Fibroblast of skin of abdomen (primary cell): ENCODE measurements around the gene CYP26A1. TPM values are rescaled to one million over a fixed set of nuclear protein-coding genes. Genes with fewer than 3 reads are reported as not detected.
A peak's percentile ranks its signal among the peaks of the same experiment; 100 is the strongest.

Source experiments
- DNase-seq: peaks from one replicate; pipeline ENCODE4 v3.0.0-alpha.2; 2013
- polyA plus RNA-seq, 2 experiments: library from polyadenylated mRNA; unstranded; fragments of 120-200 nt; gene quantifications; one replicate each; pipeline ENCODE4 v1.2.1, GENCODE V29; 2013; ENCODE audit not compliant: insufficient read length in 2 of 2

Gene CYP26A1
- polyA plus RNA-seq (2013, experiment 1 of 2; ENCODE audit: insufficient read length) = not detected
- polyA plus RNA-seq (2013, experiment 2 of 2; ENCODE audit: insufficient read length) = not detected

GRCh38 chr10:93073539-93074146 lies at the start of gene CYP26A1:
Gene CYP26A1, plus strand, starts transcription at chr10:93073893. Its CDS starts 42 bp downstream, at chr10:93073935.
- DNase-seq = no peak

GRCh38 chr10:93026072-93026471 lies 47.6 kb upstream of the CYP26A1 start:
- no peak for DNase-seq

GRCh38 chr10:93027508-93027907 lies 46.2 kb upstream of the CYP26A1 start:
- no peak for DNase-seq

GRCh38 chr10:93028883-93029282 lies 44.8 kb upstream of the CYP26A1 start:
- DNase-seq = peak; percentile 37

- peak; percentile 82 for DNase-seq
Observed at GRCh38 chr10:93030409-93030808, 43.3 kb upstream of the CYP26A1 start.

- DNase-seq = no peak
Observed at GRCh38 chr10:93032105-93032808, 41.4 kb upstream of the CYP26A1 start.

- no peak for DNase-seq
Observed at GRCh38 chr10:93032809-93033137, 40.9 kb upstream of the CYP26A1 start.

- peak; percentile 20 for DNase-seq
Observed at GRCh38 chr10:93034426-93034825, 39.3 kb upstream of the CYP26A1 start.

GRCh38 chr10:93039110-93039509 lies 34.6 kb upstream of the CYP26A1 start:
- no peak for DNase-seq

- DNase-seq = peak; percentile 51
Observed at GRCh38 chr10:93039721-93040120, 34.0 kb upstream of the CYP26A1 start.

GRCh38 chr10:93054486-93054885 lies 19.2 kb upstream of the CYP26A1 start:
- DNase-seq = no peak

- no peak for DNase-seq
Observed at GRCh38 chr10:93058139-93058538, 15.6 kb upstream of the CYP26A1 start.

GRCh38 chr10:93059975-93060886 lies 13.5 kb upstream of the CYP26A1 start, which contains the start of gene CYP26C1:
Gene CYP26C1, plus strand, starts transcription at chr10:93060798. Its CDS starts 466 bp downstream, at chr10:93061264.
- DNase-seq = no peak

GRCh38 chr10:93060887-93061593 lies 12.7 kb upstream of the CYP26A1 start:
- no peak for DNase-seq

- DNase-seq = no peak
Observed at GRCh38 chr10:93061594-93062513, 11.8 kb upstream of the CYP26A1 start.

- no peak for DNase-seq
Observed at GRCh38 chr10:93062514-93063143, 11.1 kb upstream of the CYP26A1 start.

GRCh38 chr10:93063144-93063976 lies 10.3 kb upstream of the CYP26A1 start:
- no peak for DNase-seq

GRCh38 chr10:93063977-93064660 lies 9.6 kb upstream of the CYP26A1 start:
- no peak for DNase-seq
